GM18951 (cell line): ENCODE results near the gene MYH11.
"Not testable (repeated sequence)": the region's sequence is repeated elsewhere in the genome, so short reads cannot be mapped to it uniquely, and the experiment has no call there.

ENCODE experiments used
- POLR2A ChIP-seq: IDR thresholded peaks from 4 replicates; pipeline ENCODE4 v1.6.1; 2011; ENCODE audit warnings: mild to moderate bottlenecking; ENCODE audit not compliant: insufficient read length, insufficient read depth; ENCODE audit errors: extremely low read depth
- in situ Hi-C: fragments of 300-500 bp; cut with MboI; formaldehyde crosslinking; loops from one replicate; pipeline ENCODE4 v1.12.0; 2022; ENCODE audit warnings: low sequenced_read_pairs, mixed read lengths, inconsistent platforms; ENCODE audit not compliant: unreplicated experiment

Gene MYH11

GRCh38 chr16:15827709-15828343 is 29.0 kb downstream of the MYH11 start:
- no peak for TF ChIP-seq POLR2A
- in situ Hi-C loops, result no loop called here

GRCh38 chr16:15827299-15827698 is 29.5 kb downstream of the MYH11 start:
- in situ Hi-C loops, result no loop called here

GRCh38 chr16:15825750-15826305 is 31.0 kb downstream of the MYH11 start:
- in situ Hi-C loops, result no loop called here
- no peak for TF ChIP-seq POLR2A

More at GRCh38 chr16:15827299-15827698, 29.5 kb downstream of the MYH11 start:
- no peak for TF ChIP-seq POLR2A

- no peak for TF ChIP-seq POLR2A
- in situ Hi-C loops, result no loop called here
Measured at GRCh38 chr16:15822957-15823356, 33.9 kb downstream of the MYH11 start.

- in situ Hi-C loops, result no loop called here
- no peak for TF ChIP-seq POLR2A
Measured at GRCh38 chr16:15820837-15821236, 36.0 kb downstream of the MYH11 start.

- no peak for TF ChIP-seq POLR2A
- in situ Hi-C loops, result no loop called here
Measured at GRCh38 chr16:15819046-15819445, 37.8 kb downstream of the MYH11 start.

- TF ChIP-seq POLR2A, result no peak
- in situ Hi-C loops, result no loop called here
Measured at GRCh38 chr16:15817446-15817845, 39.4 kb downstream of the MYH11 start.

GRCh38 chr16:15816228-15816627 is 40.6 kb downstream of the MYH11 start:
- in situ Hi-C loops, result no loop called here
- TF ChIP-seq POLR2A, result no peak

- in situ Hi-C loops, result not testable (repeated sequence)
Measured at GRCh38 chr16:15812401-15812750, 44.5 kb downstream of the MYH11 start.

- TF ChIP-seq POLR2A, result no peak
- in situ Hi-C loops, result no loop called here
Measured at GRCh38 chr16:15811481-15812400, 45.1 kb downstream of the MYH11 start.

- in situ Hi-C loops, result no loop called here
- TF ChIP-seq POLR2A, result no peak
Measured at GRCh38 chr16:15810949-15811348, 45.9 kb downstream of the MYH11 start.

- no peak for TF ChIP-seq POLR2A
- in situ Hi-C loops, result no loop called here
Measured at GRCh38 chr16:15810411-15810810, 46.4 kb downstream of the MYH11 start.

GRCh38 chr16:15809297-15809696 is 47.5 kb downstream of the MYH11 start:
- in situ Hi-C loops, result not testable (repeated sequence)

GRCh38 chr16:15808071-15808470 is 48.8 kb downstream of the MYH11 start:
- in situ Hi-C loops, result no loop called here
- no peak for TF ChIP-seq POLR2A

GRCh38 chr16:15807603-15808009 is 49.2 kb downstream of the MYH11 start:
- in situ Hi-C loops, result no loop called here
- no peak for TF ChIP-seq POLR2A
